ENCODE results near the gene PRR19.
"Not testable (repeated sequence)": the region's sequence is repeated elsewhere in the genome, so short reads cannot be mapped to it uniquely, and the experiment has no call there.

PRR19 gene, protein sequence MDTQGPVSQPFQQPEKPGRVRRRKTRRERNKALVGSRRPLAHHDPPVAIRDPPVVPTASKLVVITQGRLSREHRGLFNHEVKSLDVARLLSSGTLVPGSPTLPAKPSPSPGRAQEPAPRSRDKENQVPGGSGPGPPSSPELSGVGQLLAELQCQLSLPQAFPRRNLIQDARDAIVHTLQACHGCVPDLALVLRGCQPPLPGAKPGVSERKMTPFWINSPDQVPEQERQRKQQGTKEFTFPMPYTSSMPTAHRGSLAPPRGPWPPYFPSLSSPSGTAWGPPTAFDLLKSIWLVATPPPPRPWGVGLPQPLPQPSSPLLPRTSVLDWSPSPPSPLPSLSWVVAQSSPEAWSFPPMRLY

DNA sequence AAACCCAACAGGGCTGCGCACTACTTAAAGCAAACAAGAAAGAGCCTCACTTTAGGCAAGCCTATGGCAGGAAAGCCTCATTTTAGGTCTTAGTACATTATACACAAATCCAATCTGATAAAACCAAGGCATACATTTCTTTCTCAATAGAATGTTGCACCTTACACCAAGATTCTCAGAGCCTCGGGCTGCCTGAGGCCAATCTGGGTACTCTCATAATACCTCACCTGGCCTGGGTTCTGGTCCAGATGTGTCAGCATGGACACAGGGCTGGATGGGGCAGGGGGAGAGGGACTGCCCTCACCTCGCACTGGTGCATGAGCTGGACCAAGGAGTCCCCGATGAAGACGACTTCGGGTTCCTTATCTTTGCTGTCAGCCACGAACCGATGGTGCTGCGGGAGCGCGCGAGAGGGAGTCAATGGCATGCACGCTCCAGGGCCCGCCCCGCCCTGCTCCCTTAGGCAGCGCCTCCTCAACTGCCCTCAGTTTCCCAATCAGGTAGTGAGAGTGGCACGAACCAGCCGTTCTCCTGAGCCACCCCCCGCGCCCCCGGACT lies at the start of gene PRR19:
TSS of gene PRR19 (plus strand) at position 487 of the 558 bp plus-strand sequence. CDS start 7,453 bp downstream, outside the sequence.
- DNase-seq (ENCODE audit: low read depth), result no peak

DNA sequence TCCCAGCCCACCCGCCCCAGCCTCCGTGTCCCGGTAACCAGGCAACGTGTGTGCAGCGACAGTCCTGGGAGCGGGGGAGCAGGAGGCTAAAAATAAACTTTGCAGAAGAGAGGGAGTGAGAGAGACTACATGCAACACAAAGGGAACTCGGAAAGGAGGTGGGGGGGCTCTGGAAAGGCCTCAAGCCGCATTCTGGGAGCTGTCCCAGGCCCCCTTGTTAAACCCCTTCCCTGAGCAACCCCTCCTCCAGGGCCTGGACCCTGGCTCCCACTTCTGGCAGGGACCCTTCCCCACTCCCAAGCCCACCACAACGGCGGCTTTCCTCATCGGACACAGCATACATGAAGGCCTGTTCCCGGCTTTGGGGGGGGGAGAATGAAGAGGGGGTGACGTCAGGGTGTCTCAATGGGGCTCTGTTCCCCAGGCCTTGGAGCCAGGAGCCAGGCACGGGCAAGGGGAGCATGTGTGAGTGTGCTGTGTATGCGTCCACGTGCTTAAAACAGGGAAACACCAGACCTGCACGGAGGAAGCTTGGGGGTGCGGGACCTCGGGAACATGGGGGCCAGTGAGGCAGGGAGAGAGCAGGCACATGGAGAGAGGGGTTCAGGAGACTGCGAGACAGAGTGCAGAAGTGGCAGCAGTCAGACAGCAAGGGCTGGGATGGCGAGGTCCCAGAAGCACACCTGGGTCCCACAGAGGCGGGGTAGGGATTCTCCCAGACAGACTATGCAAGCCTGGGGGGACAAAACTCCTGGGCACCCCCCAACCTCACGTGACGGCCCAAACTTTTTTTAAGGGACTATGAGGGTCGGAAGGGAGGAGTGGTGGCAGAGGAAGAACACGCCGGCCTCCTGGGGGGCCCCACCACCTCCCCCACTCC lies 49.3 kb upstream of the PRR19 start:
- no peak for DNase-seq (ENCODE audit: low read depth)

DNA sequence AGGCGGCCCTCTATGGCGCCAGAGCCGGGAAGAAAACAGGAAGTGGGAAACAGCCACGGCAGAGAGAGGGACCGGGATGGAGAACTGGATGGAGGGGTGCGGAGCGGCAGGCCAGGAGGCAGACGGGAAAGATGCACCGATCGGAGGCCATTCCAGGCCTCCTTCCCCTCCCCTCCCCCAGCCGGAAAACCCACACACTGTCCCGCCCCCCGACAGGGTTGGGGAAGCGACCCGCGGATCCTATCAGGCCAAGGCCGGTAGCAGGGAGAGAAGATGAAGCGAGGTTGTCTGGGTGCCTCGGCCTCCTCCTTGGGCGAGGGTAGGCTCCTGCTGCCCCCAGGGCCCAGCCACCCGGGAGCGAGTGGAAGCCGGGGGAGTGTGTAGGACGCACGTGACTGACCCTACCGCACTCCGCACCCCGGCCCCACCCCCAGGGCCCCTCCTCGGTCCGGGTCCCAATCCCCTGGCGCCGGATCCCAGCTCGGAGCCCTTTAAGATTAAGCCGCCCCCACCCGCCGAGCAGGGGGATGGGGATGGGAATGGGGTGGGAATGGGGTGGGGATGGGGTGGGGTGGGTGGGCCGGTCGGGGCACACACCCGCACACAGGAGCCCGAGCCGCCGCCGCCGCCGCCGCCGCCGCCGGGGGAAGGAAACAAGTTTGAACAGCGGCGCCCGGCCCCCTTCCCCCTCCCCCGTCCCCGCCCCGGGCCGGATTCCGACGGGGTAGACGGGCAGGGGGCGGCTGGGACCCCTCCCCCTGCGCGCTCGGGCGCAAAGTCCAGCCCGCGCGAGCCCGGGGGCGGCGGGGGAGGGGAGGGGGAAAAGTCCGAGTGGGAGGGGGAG lies 48.5 kb upstream of the PRR19 start:
- DNase-seq (ENCODE audit: low read depth), result no peak

DNA sequence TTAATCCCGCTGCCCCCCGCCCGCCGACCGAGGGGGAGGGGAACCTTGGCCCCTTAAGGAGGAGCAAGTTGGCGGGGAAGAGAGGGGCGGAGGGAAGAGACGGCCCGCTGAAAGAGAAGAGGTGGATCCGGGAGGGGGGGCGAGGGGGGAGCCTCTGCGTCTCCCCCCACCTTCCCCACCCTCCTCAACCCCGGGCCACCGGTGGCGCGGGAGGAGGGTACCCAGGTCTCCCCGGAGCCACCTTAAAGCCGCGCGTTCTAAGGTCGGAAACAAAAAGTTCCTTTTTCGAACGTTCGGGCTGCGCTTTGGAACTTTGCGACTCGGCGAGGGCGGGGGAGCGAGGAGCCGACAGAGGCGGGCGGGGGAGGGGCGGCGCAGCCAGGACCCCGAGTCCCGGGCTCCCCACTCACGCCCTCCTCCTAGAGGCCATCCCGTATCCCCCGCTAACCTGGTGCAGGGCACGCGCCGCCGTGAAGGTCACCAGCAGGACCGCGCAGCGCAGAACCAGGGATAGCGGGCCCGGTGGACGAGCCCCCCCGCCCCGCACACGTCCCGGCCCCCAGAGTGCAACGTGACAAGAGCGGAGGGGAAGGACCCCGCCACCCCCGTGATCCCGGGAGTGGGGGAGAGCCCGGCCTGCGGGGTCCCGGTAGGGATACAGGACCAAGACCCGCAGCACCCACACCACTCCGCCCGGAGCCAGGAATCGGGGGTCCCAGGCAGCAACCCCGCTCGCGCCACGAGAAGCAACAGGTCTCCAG lies 47.7 kb upstream of the PRR19 start:
- no peak for DNase-seq (ENCODE audit: low read depth)

DNA sequence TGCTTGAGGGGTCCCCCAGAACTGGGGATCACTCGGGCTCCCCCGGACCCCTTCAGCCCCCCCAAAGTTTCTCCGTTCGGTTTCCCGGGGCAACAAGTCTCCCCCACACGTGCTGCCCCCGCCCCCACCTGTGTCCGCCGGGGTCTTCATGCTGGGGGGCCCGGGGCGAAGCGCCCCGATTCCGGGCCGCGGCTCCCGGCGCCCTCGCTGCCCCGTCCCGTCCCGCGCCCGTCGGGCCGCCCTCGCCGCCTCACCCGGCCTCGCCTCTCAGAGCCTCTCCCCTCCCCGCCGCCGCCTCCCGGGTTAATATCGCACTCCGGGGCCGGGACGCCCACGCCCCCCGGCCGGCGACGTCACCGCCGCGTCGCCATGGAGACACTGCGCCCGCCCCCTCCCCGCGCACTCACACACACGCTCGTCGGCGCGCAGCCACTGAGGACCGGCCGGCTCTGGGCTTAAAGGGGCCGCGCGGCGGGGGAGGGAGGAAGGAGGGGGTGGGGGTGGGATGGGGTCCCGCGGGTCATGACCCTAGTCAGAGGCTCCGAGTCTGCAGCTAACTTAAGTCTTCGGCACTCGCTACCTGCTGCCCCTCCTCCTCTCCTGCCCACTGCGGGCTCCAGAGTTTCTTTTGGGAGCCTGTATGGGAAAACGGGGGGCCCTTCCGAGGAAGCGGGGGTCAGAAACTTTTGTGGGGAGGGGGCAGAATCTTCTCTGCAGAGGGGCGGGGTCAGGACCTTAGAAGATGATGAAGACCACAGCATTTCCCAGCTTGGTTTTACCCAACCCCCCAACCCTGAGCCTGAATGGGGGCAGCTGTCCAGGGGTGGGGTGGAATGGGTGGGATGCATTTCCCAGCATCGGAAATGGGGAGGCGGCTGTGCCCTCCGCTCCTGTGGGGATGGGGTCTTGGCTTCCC lies 46.8 kb upstream of the PRR19 start, which contains the start of gene ERF:
TSS of gene ERF (minus strand) at position 279 of the 916 bp plus-strand sequence. CDS start at position 150, 129 bp downstream.
- DNase-seq (ENCODE audit: low read depth), result peak; percentile 78

DNA sequence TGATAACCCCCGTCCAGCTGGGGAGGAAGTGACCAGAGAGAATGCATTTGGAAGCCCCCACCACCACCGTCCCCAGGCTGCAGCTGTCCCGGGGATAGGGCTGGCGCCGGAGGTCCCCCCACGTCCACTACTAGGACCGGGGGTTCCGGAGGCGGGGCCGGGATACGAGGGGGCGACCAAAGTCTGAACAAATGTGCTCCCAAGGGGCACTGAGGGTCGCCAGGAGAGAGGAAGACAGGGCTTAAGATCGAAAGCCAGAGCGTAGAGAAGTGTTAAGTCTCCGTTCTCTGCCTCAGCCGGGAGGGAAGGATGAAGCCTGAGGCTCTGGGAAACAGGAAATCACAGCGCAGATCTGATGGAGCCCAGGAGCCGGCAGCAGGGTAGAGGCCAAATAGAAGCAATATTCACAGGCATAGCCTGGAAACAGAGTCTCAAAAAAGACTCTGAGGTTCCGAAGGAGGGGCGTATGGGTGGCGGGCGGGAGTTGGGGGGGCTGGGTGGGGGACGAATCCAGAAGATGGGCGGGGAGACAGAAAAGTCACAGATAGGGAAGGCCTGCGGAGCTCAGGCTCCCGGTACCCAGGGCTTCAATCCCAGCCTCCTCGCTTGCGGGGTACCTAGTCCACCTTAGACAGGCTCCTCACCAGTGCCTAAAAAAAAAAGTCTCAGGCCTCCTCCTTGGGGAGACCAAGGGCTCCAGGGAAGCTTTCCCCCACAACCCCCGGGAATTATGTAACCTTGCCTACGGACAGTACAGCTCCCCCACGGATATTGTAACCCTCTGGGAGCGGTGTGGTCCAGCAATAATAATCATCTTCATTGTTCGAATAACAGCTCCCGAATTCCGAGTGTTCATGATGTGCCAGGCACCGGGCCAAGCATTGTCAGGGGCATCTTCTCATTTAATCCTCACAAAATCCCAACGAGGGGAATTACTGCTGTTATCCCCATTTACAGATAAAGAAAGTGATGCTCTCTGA lies 45.9 kb upstream of the PRR19 start:
- no peak for DNase-seq (ENCODE audit: low read depth)

DNA sequence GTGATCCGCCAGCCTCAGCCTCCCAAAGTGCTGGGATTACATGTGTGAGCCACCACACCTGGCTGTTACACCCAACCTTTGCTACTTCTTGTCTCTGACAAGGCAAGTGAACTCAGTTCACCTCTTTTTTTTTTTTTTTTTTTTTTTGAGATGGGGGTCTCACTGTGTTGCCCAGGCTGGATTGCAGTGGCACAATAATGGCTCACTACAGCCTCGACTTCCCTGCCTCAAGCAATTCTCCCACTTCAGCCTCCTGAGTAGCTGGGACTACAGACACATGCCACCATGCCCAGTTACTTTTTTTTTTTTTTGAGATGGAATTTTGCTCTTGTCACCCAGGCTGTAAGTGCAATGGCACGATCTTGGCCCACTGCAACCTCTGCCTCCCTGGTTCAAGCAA lies 44.1 kb upstream of the PRR19 start:
- DNase-seq (ENCODE audit: low read depth), result not testable (repeated sequence)

DNA sequence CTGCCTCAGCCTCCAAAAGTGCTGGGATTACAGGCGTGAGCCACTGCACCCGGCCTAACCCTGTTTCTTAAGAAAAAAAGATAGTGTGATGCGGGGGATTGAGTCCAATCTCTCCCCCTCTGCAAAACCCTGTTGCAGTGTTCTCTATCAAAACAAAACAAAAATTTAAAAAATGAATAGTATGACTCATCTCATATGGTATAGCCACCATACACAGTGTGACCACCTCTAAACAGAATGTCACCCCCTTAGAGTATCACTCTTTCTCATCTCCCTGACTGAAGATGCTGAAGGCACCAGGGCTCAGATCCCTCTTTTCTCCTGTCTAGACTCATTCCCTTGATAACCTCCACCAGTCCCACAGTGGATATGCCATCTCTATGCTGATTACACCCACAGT lies 40.2 kb upstream of the PRR19 start:
- DNase-seq (ENCODE audit: low read depth), result no peak

DNA sequence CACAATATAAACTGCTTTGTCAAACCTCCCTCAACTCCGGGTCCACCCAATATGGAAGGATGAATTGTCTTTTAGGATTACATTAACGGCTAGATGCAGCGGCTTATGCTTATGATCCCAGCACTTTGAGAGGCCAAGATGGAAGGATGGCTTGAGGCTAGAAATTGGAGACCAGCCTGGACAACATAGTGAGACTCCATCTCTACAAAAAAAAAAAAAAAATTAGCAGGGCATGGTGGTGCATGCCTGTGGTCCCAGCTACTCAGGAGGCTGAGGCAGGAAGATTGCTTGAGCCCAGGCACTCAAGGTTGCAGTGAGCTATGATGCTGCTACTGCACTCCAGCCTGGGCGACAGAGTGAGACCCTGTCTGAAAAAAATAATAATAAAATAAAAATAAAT lies 35.8 kb upstream of the PRR19 start:
- DNase-seq (ENCODE audit: low read depth), result not testable (repeated sequence)

DNA sequence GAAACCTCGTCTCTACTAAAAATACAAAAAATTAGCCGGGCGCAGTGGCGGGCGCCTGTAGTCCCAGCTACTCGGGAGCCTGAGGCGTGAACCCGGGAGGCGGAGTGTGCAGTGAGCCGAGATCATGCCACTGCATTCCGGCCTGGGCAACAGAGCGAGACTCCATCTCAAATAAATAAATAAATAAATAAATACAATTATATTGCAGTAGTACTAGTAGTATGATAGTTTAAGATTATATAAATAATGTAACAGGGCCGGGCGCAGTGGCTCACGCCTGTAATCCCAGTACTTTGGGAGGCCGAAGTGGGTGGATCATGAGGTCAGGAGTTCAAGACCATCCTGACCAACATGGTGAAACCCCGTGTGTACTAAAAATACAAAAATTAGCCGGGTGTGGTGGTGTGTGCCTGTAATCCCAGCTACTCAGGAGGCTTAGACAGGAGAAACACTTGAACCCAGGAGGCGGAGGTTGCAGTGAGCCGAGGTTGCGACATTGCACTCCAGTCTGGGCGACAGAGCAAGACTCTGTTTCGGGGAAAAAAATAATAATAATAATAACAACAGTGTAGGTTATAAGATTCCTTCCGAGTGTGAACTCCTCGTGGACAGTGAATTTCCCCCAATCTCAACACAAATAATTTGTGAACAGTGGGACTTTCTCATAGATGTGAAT lies 34.9 kb upstream of the PRR19 start:
- DNase-seq (ENCODE audit: low read depth), result not testable (repeated sequence)

DNA sequence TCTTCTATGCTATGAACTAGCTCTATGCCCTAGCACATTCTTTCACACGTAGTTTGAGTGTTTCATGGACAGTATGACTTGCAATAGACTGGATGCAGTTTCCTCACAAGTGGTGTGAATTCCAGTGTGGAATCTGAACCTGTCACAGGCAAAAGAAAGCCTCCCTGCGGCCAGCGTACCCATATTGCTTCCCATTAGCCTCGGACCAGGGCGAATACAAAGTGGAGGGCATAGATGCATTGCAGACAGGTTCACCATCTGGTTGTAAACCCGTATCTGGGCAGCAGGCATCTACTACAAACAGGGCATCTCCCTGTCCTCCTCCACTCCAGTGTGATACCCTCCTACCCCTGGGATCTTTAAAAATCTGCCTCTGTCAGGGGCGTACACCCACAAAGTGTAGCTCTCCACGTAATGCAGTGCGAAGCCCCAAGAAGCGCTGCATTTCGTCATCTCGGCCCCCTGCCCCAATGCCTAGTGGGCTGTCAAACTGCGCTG lies 34.2 kb upstream of the PRR19 start:
- DNase-seq (ENCODE audit: low read depth), result no peak

DNA sequence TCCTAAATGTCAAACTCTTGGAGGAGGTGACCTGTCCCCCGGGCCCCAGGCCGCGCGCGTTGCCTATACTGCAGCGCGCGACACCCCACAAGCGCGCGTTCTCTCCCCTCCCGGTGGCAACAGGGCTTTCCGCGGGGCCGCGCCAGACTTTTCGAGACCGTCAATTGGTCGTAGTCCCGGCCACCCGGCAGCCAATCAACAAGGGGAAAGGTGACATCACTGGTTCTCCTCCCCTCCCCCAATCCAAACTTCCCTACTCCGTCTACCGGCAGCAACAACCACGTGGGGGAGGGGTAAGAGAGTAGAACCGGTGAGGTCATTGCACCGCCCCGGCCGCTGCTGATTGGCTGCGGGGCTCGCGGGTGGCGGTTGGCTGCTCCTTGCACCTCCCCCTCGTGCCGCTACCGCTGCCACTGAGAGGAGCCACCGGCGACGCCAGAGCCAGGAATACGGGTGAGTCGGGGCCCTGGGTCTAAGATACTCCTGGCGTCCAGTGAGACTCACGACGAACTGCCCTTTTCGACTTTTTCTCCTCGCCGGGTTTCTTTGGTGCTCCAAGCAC lies 33.7 kb upstream of the PRR19 start:
- DNase-seq (ENCODE audit: low read depth), result peak; percentile 99

DNA sequence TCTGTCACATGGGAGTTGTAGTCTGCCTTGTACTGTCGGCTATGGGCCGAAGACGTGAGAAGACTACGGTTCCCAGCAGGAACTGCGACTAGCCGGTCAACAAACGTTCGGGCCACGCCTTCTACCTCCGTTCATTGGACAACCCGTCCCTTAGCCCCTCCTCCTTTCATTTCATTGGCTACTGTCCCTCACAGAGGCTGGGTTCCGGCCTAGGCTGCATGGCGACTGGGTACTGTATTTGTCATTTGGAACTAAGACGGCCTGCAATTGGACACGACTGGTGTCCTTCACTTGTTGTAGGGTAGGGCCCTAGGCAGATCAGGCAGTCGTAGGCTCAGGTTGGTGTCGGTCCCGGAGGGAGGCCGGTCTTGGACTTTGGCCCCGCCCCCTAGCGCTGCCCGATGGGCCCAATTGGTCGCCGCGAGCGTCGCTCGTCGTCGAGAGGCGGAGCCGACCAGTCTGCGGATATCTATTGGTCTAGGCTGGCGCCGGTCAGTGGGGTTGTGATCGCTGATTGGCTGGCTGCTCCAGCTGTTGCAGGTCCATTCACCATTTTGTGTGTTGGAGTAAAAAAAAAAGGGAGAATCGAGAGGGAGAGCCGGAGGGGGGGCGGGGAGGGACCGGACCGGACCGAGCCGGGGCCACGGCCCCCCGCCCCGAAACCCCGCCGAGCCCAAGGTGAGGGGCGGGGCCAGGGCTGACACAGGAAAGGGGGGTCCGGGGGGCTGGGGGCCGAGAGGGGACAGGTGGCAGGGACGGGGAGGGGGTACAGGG lies 33.0 kb upstream of the PRR19 start, which contains the start of gene CIC:
TSS of gene CIC (plus strand) at position 549 of the 774 bp plus-strand sequence. CDS start 2,532 bp downstream, outside the sequence.
- DNase-seq (ENCODE audit: low read depth), result peak; percentile 100

DNA sequence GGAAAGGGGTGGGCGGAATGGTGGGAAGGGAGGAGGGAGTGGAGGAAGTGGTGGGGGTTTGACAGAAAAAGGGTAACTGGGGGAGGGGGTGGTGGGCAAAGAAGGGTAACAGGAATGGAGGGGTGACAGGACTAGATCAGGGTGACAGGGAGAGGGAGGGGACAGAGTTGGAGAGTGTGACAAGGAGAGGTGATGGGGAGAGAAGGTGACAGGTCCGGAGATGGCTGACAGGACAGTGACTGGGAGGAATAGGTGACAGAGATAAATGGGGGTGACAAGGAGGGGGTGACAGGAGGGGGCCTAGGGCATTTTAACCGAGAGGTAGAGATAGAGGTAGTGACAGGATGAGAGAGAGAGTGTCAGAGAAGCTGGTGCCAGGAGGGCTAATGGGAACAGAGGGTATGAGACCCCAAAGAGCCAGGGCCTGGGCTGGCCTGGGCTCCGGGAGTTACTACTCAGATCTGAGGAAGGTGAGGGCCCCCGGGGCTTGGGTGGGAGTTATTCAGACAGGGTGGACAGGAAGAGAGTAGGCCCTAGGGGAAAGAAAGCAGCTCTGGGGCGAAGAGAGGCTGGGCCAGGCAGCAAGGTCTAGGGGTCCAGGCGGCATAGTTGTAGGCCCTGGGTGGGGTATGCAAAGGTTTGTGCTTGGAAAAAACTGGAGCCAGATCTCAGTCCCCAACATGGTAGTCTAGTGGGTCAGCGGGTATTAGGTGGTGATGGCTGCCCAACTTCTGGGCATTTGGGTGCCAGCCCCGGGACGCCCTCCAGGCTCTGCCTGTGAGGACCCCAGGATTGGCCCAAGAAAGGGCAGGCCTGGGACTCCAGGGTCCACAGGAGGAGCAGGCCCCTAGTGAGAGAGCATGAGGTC lies 32.2 kb upstream of the PRR19 start:
- no peak for DNase-seq (ENCODE audit: low read depth)

DNA sequence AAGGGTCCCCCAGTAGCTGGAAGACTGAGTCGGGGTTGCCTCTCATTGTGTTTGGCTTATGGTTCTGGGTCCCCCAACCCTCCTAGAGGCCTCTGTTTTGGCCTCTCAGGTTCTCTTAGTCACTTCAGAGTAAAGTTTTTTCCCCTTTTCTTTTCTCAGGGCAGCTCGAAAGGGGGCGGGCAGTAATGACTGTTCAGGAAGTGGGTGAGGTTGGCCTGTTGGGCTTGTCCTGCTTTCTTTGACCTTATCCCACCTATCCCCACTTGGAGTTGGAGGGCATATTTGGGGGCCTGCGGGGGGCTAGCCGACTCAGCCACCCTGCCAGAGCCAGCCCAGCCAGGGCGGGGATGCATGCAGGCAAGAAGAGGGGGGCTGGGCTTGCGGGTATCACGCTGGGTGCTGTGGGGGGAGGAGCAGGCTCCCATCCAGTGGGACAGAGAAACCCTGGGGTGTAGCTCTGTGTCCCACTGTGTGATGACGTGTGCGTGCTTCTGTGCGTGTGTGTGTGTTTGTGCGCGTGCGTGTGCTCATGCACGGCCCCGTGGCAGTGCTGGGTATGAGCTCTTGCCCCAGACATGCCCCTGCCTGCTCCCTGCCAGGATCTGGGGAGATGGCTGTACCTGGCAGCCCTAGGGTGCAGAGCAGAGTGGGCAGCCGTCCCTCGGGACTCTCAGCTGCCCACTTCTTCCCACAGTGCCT lies 31.4 kb upstream of the PRR19 start:
- DNase-seq (ENCODE audit: low read depth), result peak; percentile 74

All from GM04504 (cell line).